ENCODE results near the gene KANK4. TPM values are rescaled to one million over a fixed set of nuclear protein-coding genes. Genes with fewer than 3 reads are reported as not detected.

Gene KANK4
- total RNA-seq, 6 experiments from 2014 or later, result not detected

DNA sequence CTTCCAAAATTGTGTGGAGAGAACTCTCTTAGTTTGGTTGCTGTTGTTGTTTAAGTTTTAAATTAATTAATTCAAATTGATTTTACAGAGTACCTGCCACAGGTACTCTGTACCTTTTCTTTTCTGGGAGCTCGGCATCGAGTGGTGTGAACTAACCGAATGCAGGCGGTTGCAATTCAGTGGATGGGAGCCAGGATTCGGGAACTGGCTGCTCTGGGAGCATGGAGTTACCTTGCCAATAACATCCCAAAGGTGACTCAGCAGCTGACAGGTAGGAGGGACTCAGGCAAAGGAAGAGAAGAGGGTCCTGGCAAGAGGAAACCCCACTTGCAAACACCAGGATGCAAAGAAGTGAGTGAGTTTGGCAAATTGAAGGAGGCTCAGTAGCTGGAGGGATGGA, 24.7 kb upstream of the KANK4 start:
- Mint-ChIP-seq H3K27me3 (ENCODE audit: insufficient read depth) (peaks cover 8% of the 10 kb centered on the region; the same call in 1 of the 2 replicates), H3K4me3 (no peak overlapping the region), H3K9me3 (no peaks in the 10 kb centered on the region; the same call in 1 of the 2 replicates), H3K27ac (no peak overlapping the region), H3K4me1 (ENCODE audit: low read depth) (no peaks in the 10 kb centered on the region), H3K36me3 (ENCODE audit: low read depth) (no peaks in the 10 kb centered on the region)
- no peak for DNase-seq
- TF ChIP-seq, protein P1, sequence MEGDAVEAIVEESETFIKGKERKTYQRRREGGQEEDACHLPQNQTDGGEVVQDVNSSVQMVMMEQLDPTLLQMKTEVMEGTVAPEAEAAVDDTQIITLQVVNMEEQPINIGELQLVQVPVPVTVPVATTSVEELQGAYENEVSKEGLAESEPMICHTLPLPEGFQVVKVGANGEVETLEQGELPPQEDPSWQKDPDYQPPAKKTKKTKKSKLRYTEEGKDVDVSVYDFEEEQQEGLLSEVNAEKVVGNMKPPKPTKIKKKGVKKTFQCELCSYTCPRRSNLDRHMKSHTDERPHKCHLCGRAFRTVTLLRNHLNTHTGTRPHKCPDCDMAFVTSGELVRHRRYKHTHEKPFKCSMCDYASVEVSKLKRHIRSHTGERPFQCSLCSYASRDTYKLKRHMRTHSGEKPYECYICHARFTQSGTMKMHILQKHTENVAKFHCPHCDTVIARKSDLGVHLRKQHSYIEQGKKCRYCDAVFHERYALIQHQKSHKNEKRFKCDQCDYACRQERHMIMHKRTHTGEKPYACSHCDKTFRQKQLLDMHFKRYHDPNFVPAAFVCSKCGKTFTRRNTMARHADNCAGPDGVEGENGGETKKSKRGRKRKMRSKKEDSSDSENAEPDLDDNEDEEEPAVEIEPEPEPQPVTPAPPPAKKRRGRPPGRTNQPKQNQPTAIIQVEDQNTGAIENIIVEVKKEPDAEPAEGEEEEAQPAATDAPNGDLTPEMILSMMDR (IDR thresholded peaks at IDR 0.05), result no peak

DNA sequence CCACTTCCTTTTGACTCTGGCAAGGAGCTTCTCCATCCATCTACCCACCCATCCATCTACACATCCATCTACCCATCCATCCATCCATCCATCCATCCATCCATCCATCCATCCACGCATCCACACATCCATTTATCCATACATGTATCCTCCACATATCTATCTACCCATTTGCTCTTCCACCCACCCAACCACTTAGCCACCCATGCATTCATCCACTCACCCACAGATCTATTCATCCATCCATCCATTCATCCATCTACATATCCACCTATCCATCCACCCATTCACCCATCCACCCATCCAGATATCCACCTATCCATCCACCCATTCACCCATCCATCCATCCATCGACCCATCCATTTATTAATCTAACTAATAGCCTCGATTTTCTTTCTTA, 23.0 kb upstream of the KANK4 start:
- Mint-ChIP-seq H3K9me3 (no peaks in the 10 kb centered on the region; the same call in 1 of the 2 replicates), H3K4me3 (no peak overlapping the region), H3K27me3 (ENCODE audit: insufficient read depth) (peaks cover 9% of the 10 kb centered on the region), H3K36me3 (ENCODE audit: low read depth) (no peaks in the 10 kb centered on the region), H3K4me1 (ENCODE audit: low read depth) (peaks cover 9% of the 10 kb centered on the region; the same call in 1 of the 2 replicates), H3K27ac (no peak overlapping the region)
- TF ChIP-seq, protein P1 (IDR thresholded peaks at IDR 0.05), result no peak
- DNase-seq, result no peak

DNA sequence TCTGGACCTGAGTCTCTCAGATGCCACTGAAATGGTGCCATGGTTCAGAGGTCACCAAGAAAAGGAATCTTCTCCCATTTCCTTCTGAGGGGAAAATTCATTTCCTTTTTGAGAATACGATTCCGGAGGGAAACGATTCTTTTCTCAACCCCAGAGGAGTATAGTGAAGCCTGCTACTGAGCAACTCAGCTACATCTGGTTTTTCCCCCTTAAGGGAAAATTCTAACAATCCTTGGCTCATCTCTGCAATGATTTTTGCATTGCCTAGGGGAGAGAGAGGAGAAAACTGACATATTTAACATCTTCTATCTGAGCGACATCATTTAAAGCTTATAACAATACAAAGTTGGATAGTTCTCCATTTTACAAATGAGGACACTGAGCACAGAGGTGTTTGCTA, 22.4 kb upstream of the KANK4 start:
- Mint-ChIP-seq H3K4me1 (ENCODE audit: low read depth) (peaks cover 9% of the 10 kb centered on the region; the same call in 1 of the 2 replicates), H3K36me3 (ENCODE audit: low read depth) (no peaks in the 10 kb centered on the region), H3K27me3 (ENCODE audit: insufficient read depth) (peaks cover 9% of the 10 kb centered on the region), H3K4me3 (no peak overlapping the region), H3K9me3 (no peaks in the 10 kb centered on the region; the same call in 1 of the 2 replicates), H3K27ac (no peak overlapping the region)
- TF ChIP-seq, protein P1 (IDR thresholded peaks at IDR 0.05), result no peak
- DNase-seq, result no peak

DNA sequence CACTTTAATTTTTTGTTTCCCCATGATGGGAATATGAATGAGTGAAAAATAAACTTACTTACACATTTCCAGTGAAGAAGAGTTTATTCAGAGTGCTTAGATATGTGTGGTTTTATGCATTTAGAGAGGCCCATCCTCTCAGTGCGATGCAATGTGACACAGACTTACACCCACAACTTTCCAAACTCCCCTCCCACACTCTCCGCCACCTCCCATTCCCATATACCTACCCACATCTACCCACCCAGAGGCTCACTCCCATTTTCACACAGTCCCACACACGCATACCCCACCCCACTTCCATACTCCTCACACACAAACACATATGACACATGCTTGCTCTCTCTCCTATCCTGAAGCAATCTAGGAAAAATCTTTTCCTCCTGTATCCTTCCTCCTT, 21.9 kb upstream of the KANK4 start:
- peaks cover 7% of the 10 kb centered on the region for H3K27me3 Mint-ChIP-seq (ENCODE audit: insufficient read depth)
- no peak overlapping the region for H3K27ac Mint-ChIP-seq
- H3K9me3 Mint-ChIP-seq, result no peaks in the 10 kb centered on the region; the same call in 1 of the 2 replicates
- TF ChIP-seq, protein P1 (IDR thresholded peaks at IDR 0.05), result no peak
- no peak for DNase-seq
- H3K4me3 Mint-ChIP-seq, result no peak overlapping the region
- no peaks in the 10 kb centered on the region for H3K36me3 Mint-ChIP-seq (ENCODE audit: low read depth)
- H3K4me1 Mint-ChIP-seq (ENCODE audit: low read depth), result peaks cover 9% of the 10 kb centered on the region; the same call in 1 of the 2 replicates

DNA sequence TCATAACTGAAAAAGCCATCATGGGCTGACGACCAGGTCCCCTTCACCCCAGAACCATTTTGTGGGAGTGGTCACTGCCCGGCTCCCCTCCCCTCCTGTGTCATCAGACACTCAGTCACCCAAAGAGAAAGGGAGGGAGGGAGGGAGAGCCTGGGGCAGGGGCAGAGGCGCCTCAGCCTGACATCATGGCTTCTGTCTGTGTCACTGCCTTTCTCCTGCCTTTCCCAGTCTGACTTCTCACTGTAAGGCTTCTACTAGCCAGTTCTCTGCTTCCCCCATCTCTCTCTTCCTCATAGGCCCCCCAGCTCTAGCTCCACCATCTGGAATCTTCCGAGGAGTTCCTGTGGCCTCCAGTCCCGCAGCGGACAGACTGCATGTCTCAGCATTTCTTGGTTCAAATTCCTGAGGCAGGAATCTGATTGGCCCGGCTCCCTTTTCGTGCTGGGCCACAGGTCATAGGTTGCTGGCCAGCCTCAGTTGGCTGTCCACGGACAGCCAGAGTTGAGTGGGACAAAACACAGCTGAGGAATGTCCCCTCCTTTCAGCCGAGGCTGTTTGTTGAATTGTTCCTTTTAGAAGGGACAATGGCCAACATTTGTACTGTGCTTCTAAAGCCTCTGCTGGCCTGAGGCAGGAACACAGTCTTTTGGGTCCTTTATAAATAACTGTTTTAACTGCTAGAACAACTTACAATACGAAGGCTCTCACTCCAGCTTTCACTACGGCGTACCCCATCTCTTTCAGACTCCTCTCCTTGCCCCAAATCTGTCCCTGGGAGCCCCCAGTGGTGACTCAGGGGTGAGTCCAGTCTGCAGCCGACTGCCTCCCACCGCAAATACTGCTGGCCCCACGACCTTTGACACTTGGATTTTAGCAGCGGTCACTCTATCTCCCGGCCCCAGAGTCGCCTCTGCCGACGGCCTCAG, 18.7 kb upstream of the KANK4 start:
- no peak overlapping the region; the same call in 1 of the 2 replicates for H3K4me3 Mint-ChIP-seq
- H3K4me1 Mint-ChIP-seq (ENCODE audit: low read depth), result peaks cover 9% of the 10 kb centered on the region; the same call in 1 of the 2 replicates
- no peaks in the 10 kb centered on the region; the same call in 1 of the 2 replicates for H3K9me3 Mint-ChIP-seq
- peaks cover 3% of the 10 kb centered on the region for H3K27me3 Mint-ChIP-seq (ENCODE audit: insufficient read depth)
- TF ChIP-seq, protein P1 (IDR thresholded peaks at IDR 0.05), result peak; percentile 30; the same call in 1 of the 2 replicates
- peaks cover 4% of the 10 kb centered on the region; the same call in 1 of the 2 replicates for H3K36me3 Mint-ChIP-seq (ENCODE audit: low read depth)
- H3K27ac Mint-ChIP-seq, result peak overlapping the region; percentile 19; the same call in 1 of the 2 replicates
- peak; percentile 7 for DNase-seq
